PC-3 (cell line): ENCODE data around the gene CTNND2.

ENCODE experiments used
- CTCF ChIP-seq: fragments of 300-600 bp; sonication (generic); conservative IDR thresholded peaks from 2 replicates; pipeline ENCODE4 v1.5.1; 2017; ENCODE audit warnings: antibody characterized with exemption, low read depth, mild to moderate bottlenecking, low read length
- EZH2 ChIP-seq: fragments of 300-600 bp; sonication (generic); IDR thresholded peaks from one replicate; pipeline ENCODE4 v1.6.1; 2017; ENCODE audit warnings: antibody characterized with exemption, mild to moderate bottlenecking, low read length; ENCODE audit not compliant: unreplicated experiment
- EZH2phosphoT487 ChIP-seq: fragments of 300-600 bp; sonication (generic); IDR thresholded peaks from 2 replicates; pipeline ENCODE4 v1.6.1; 2018; ENCODE audit warnings: mild to moderate bottlenecking, antibody characterized with exemption, low read length, borderline replicate concordance

GRCh38 chr5:11038772-11039171, 865.5 kb downstream of the CTNND2 start:
- TF ChIP-seq CTCF (no peak), EZH2phosphoT487 (no peak), EZH2 (no peak)
